ENCODE results near the gene VPREB3. TPM values are rescaled to one million over a fixed set of nuclear protein-coding genes. Genes with fewer than 3 reads are reported as not detected.
A peak's percentile ranks its signal among the peaks of the same experiment; 100 is the strongest.

The VPREB3 gene
- total RNA-seq, 1 donor from 2014 or later = 0.92 TPM

DNA sequence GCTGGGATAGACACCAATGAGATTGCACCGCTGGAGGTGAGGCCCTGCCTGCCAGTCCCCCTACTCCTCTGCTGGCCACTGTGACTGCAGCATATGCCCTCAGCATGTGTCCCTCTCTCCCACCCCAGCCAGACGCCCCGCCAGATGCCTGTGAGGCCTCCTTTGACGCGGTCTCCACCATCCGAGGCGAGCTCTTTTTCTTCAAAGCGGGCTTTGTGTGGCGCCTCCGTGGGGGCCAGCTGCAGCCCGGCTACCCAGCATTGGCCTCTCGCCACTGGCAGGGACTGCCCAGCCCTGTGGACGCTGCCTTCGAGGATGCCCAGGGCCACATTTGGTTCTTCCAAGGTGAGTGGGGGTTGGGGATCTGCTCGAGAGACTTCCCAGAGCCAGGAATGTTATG is 26.8 kb upstream of the VPREB3 start:
- no peaks in the 10 kb centered on the region for H3K9me3 Mint-ChIP-seq
- peaks cover 10% of the 10 kb centered on the region for H3K4me1 Mint-ChIP-seq (ENCODE audit: unreplicated experiment)
- no peaks in the 10 kb centered on the region for H3K36me3 Mint-ChIP-seq
- no peaks in the 10 kb centered on the region for H3K27me3 Mint-ChIP-seq
- no peak for DNase-seq (ENCODE audit: extremely low spot score, unreplicated experiment)
- no peak overlapping the region for H3K27ac Mint-ChIP-seq
- TF ChIP-seq, protein P1, sequence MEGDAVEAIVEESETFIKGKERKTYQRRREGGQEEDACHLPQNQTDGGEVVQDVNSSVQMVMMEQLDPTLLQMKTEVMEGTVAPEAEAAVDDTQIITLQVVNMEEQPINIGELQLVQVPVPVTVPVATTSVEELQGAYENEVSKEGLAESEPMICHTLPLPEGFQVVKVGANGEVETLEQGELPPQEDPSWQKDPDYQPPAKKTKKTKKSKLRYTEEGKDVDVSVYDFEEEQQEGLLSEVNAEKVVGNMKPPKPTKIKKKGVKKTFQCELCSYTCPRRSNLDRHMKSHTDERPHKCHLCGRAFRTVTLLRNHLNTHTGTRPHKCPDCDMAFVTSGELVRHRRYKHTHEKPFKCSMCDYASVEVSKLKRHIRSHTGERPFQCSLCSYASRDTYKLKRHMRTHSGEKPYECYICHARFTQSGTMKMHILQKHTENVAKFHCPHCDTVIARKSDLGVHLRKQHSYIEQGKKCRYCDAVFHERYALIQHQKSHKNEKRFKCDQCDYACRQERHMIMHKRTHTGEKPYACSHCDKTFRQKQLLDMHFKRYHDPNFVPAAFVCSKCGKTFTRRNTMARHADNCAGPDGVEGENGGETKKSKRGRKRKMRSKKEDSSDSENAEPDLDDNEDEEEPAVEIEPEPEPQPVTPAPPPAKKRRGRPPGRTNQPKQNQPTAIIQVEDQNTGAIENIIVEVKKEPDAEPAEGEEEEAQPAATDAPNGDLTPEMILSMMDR (conservative IDR thresholded peaks at IDR 0.05) = no peak
- no peak overlapping the region for H3K4me3 Mint-ChIP-seq

DNA sequence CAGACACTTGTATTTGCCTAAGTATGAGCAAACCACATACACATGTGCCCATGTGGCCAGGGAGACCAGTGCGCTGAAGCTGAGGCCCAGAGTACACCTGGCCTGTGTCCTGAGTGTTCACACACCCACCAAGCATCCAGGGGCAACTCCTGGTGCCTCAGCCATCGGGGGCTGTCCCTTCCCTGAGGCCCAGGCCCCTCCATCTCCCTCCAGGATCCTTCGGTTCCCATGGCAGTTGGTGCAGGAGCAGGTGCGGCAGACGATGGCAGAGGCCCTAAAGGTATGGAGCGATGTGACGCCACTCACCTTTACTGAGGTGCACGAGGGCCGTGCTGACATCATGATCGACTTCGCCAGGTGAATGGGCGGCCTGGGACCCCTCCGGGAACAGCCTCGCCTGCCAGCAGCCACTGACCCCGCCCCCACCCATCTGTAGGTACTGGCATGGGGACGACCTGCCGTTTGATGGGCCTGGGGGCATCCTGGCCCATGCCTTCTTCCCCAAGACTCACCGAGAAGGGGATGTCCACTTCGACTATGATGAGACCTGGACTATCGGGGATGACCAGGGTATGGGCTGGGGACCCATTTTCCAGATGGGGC is 26.0 kb upstream of the VPREB3 start:
- H3K4me3 Mint-ChIP-seq = no peak overlapping the region
- no peak for DNase-seq (ENCODE audit: extremely low spot score, unreplicated experiment)
- H3K27ac Mint-ChIP-seq = no peak overlapping the region
- no peaks in the 10 kb centered on the region for H3K9me3 Mint-ChIP-seq
- H3K36me3 Mint-ChIP-seq = no peaks in the 10 kb centered on the region
- peaks cover 15% of the 10 kb centered on the region for H3K4me1 Mint-ChIP-seq (ENCODE audit: unreplicated experiment)
- H3K27me3 Mint-ChIP-seq = no peaks in the 10 kb centered on the region
- TF ChIP-seq, protein P1 (conservative IDR thresholded peaks at IDR 0.05) = no peak

DNA sequence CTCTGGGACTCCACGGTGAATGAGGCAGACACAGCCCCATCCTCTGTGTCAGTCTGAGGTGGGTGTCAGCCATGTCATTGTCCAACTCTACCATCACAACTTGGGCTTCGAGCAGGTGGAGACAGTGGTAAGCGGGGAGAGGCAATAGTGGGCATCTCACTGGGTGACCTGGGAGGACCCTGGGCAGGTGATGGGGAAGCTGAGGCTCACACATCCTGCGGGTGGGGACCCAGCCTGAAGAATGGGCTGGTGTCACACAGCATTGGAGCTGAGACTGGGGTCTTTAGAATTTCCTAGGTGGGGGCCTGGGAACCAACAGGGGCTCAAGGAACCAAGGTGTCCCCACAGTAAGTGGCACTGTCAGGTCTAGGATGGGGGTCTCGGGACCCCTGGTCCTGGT is 25.5 kb upstream of the VPREB3 start:
- TF ChIP-seq, protein P1 (conservative IDR thresholded peaks at IDR 0.05) = no peak
- no peak for DNase-seq (ENCODE audit: extremely low spot score, unreplicated experiment)
- Mint-ChIP-seq H3K4me1 (ENCODE audit: unreplicated experiment) (peaks cover 17% of the 10 kb centered on the region), H3K4me3 (no peak overlapping the region), H3K27me3 (no peaks in the 10 kb centered on the region), H3K27ac (peak overlapping the region; percentile 24), H3K36me3 (no peaks in the 10 kb centered on the region), H3K9me3 (no peaks in the 10 kb centered on the region)

DNA sequence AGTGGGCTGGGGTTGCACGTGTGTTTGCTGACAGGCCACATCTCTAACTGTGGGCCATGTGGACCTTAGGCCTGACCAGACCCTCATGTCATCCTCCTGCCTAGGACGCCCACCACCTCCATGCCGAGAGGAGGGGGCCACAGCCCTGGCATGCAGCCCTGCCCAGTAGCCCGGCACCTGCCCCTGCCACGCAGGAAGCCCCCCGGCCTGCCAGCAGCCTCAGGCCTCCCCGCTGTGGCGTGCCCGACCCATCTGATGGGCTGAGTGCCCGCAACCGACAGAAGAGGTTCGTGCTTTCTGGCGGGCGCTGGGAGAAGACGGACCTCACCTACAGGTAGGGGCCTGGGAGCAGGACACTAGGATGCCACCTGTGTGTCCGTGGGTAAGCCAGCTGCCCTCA is 24.9 kb upstream of the VPREB3 start:
- Mint-ChIP-seq H3K4me3 (no peak overlapping the region), H3K27me3 (no peaks in the 10 kb centered on the region), H3K4me1 (ENCODE audit: unreplicated experiment) (peaks cover 20% of the 10 kb centered on the region), H3K9me3 (no peaks in the 10 kb centered on the region), H3K27ac (no peak overlapping the region), H3K36me3 (no peaks in the 10 kb centered on the region)
- TF ChIP-seq, protein P1 (conservative IDR thresholded peaks at IDR 0.05) = no peak
- no peak for DNase-seq (ENCODE audit: extremely low spot score, unreplicated experiment)

DNA sequence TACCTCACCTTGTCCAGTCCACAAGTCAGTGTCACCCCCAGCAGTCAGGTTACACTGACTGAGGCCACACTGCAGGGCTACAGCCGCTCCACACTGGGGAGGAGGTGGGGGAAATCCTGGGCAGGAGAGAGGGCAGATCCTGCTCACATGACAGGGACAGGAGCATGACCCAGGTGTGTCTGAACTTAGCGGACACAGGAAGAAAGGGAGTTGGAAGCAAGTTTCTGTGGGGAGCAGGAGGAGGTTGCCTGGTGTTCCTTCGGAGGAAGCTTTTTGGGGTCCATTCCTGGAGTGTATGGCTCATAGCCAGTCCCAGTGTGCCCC is 24.3 kb upstream of the VPREB3 start:
- H3K36me3 Mint-ChIP-seq = no peaks in the 10 kb centered on the region
- H3K9me3 Mint-ChIP-seq = no peaks in the 10 kb centered on the region
- H3K27me3 Mint-ChIP-seq = peaks cover under 1% of the 10 kb centered on the region
- no peak for DNase-seq (ENCODE audit: extremely low spot score, unreplicated experiment)
- peaks cover 22% of the 10 kb centered on the region for H3K4me1 Mint-ChIP-seq (ENCODE audit: unreplicated experiment)
- TF ChIP-seq, protein P1 (conservative IDR thresholded peaks at IDR 0.05) = no peak
- no peak overlapping the region for H3K4me3 Mint-ChIP-seq
- no peak overlapping the region for H3K27ac Mint-ChIP-seq

Data from type B pancreatic cell (in vitro differentiated cells).